Ishikawa (cell line): Measurements from ENCODE around the gene CELSR1.
A peak's percentile ranks its signal among the peaks of the same experiment; 100 is the strongest.

ENCODE experiments used
- CEBPB ChIP-seq: IDR thresholded peaks from 2 replicates; pipeline ENCODE4 v1.6.1; 2012
- CREB1 ChIP-seq: IDR thresholded peaks from 2 replicates; pipeline ENCODE4 v1.6.1; 2012; ENCODE audit warnings: low read depth
- EGR1 ChIP-seq: IDR thresholded peaks from 2 replicates; pipeline ENCODE4 v1.6.1; 2012
- EP300 ChIP-seq: IDR thresholded peaks from 2 replicates; pipeline ENCODE4 v1.6.1; 2012; ENCODE audit warnings: borderline replicate concordance
- FOXM1 ChIP-seq: IDR thresholded peaks from 2 replicates; pipeline ENCODE4 v1.6.1; 2012; ENCODE audit warnings: low read depth, borderline replicate concordance
- MAX ChIP-seq: IDR thresholded peaks from 2 replicates; pipeline ENCODE4 v1.6.1; 2012
- NFIC ChIP-seq: IDR thresholded peaks from 2 replicates; pipeline ENCODE4 v1.6.1; 2012
- RAD21 ChIP-seq: IDR thresholded peaks from 2 replicates; pipeline ENCODE4 v1.6.1; 2012; ENCODE audit warnings: low read depth
- REST ChIP-seq: IDR thresholded peaks from 2 replicates; pipeline ENCODE4 v1.6.1; 2012; ENCODE audit warnings: low read depth, mild to moderate bottlenecking
- TAF1 ChIP-seq: IDR thresholded peaks from 2 replicates; pipeline ENCODE4 v1.6.1; 2012; ENCODE audit warnings: low read depth, mild to moderate bottlenecking
- TCF12 ChIP-seq: IDR thresholded peaks from 2 replicates; pipeline ENCODE4 v1.6.1; 2012; ENCODE audit warnings: low read depth
- TEAD4 ChIP-seq: IDR thresholded peaks from 2 replicates; pipeline ENCODE4 v1.6.1; 2012
- YY1 ChIP-seq: IDR thresholded peaks from 2 replicates; pipeline ENCODE4 v1.6.1; 2012; ENCODE audit warnings: low read depth
- ZBTB7A ChIP-seq: IDR thresholded peaks from 2 replicates; pipeline ENCODE4 v1.6.1; 2012; ENCODE audit warnings: low read depth
- TF ChIP-seq, protein P1 (sequence below): IDR thresholded peaks from 2 replicates; pipeline ENCODE4 v1.6.1; 2012

Gene CELSR1

GRCh38 chr22:46393873-46394272 lies 143.5 kb downstream of the CELSR1 start:
- TF ChIP-seq MAX (no peak), YY1 (no peak), CEBPB (no peak), CREB1 (no peak), TCF12 (no peak), NFIC (no peak)

DNA sequence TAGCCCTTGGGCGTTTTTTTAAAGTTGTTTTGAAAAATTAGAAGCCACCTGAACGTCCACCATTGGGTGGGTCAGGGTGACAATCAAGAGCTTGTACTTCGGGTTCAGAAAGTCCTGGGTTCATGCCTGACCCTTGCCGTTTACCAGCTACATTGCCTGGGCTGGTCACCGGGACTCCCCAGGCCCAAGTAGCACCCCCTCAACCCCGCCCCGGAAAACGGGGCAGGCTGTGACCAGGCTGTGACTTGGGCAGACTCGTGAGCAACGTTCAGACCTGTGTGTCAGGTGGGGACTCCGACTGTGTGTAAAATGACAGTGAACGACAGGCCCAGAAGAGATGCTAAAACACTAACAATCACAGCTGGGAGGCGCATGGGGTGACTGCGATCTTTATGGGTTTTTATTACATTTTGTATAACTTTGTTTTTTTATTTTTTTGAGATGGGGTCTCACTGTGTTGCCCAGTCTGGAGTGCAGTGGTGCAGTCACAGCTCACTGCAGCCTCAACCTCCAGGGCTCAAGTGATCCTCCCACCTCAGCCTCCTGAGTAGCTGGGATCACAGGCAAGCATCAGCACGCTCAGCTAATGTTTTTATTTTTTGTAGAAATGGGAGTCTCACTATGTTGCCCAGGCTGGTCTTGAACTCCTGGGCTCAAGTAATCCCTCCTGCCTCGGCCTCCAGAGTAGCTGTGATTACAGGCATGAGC lies 145.1 kb downstream of the CELSR1 start:
- TF ChIP-seq MAX = no peak
- TF ChIP-seq NFIC = no peak
- TF ChIP-seq CREB1 = no peak
- no peak for TF ChIP-seq EP300
- no peak for TF ChIP-seq EGR1
- no peak for TF ChIP-seq TAF1
- no peak for TF ChIP-seq YY1
- TF ChIP-seq REST = no peak
- TF ChIP-seq, protein P1, sequence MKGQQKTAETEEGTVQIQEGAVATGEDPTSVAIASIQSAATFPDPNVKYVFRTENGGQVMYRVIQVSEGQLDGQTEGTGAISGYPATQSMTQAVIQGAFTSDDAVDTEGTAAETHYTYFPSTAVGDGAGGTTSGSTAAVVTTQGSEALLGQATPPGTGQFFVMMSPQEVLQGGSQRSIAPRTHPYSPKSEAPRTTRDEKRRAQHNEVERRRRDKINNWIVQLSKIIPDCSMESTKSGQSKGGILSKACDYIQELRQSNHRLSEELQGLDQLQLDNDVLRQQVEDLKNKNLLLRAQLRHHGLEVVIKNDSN = no peak
- TF ChIP-seq TEAD4 = no peak
- TF ChIP-seq RAD21 = no peak
- TF ChIP-seq TCF12 = no peak
- no peak for TF ChIP-seq CEBPB
- no peak for TF ChIP-seq ZBTB7A

DNA sequence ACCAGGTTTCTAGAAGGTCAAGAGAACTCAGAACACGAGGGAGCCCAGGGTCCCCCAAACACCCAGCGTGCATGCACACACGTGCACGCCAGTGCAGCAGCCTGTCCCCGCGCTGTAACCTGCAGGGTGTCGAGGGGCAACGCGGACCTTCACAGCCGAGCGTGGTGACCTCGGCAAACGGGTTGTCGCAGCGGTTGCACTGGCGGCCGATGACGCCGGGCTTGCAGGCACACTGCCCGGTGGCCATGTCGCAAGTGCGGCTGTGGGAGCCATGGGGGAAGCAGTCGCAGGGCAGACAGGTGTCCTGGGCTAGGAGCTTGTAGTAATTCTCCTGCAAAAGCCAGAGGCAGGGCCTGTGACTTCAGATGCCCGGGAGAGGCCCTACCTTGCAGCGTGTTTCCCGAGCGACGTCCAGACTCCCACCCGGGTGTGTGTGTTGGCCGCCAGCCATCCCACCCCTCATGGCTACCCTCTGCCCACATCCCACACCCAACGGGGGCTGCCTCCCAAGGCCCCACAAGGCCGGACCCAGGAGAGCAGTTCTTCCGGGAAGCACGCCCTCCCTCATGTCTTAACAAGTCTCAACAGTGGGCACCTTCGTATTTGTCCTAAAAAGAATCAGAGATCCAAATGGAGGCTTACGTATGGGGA lies 145.8 kb downstream of the CELSR1 start:
- TF ChIP-seq EP300 (no peak), EGR1 (no peak), NFIC (no peak), ZBTB7A (no peak), RAD21 (no peak), TEAD4 (no peak), FOXM1 (no peak), REST (no peak), TCF12 (no peak)
- TF ChIP-seq, protein P1 = no peak

- 0 out of 2 replicates have a peak, but pooled peaks have one; percentile 18 for TF ChIP-seq TEAD4
- peak; percentile 66 for TF ChIP-seq MAX
- TF ChIP-seq, protein P1 = no peak
- peak; percentile 43 for TF ChIP-seq NFIC
- TF ChIP-seq REST = no peak
- no peak; the same call in 1 of the 2 replicates for TF ChIP-seq TAF1
- TF ChIP-seq YY1 = no peak
- TF ChIP-seq TCF12 = peak; percentile 49; the same call in 1 of the 2 replicates
- peak; percentile 50 for TF ChIP-seq RAD21
- TF ChIP-seq EGR1 = no peak
- peak; percentile 27; the same call in 1 of the 2 replicates for TF ChIP-seq EP300
These were observed 146.6 kb downstream of the CELSR1 start for GRCh38 chr22:46390652-46391301.
